ENCODE measurements around the gene MAGEA8.
"Not testable (repeated sequence)": the region's sequence is repeated elsewhere in the genome, so short reads cannot be mapped to it uniquely, and the experiment has no call there.

- TF ChIP-seq CTCF (IDR thresholded peaks at IDR 0.05); EZH2 (IDR thresholded peaks at IDR 0.05; ENCODE audit: borderline replicate concordance, insufficient read depth, low read depth, low read length, poor library complexity, severe bottlenecking): not testable (repeated sequence)
Measured at GRCh38 chrX:149836728-149837127, 44.3 kb upstream of the MAGEA8 start.
